ENCODE measurements around the gene MBOAT1.

- TF ChIP-seq POLR2AphosphoS5 (IDR thresholded peaks at IDR 0.05; ENCODE audit: low read depth, low read length): peak; percentile 41; the same call in 1 of the 2 replicates
- TF ChIP-seq TAF1 (IDR thresholded peaks at IDR 0.05; ENCODE audit: borderline replicate concordance, insufficient read depth, low read length): no peak
- no peak for TF ChIP-seq REST (IDR thresholded peaks at IDR 0.05; ENCODE audit: insufficient read depth in 1 of 2, low read depth in 2 of 2, low read length in 2 of 2)
- peak; percentile 28; the same call in 1 of the 2 replicates for TF ChIP-seq SIN3A (IDR thresholded peaks at IDR 0.05; ENCODE audit: borderline replicate concordance, insufficient read depth, low read length)
These were observed 980 bp downstream of the MBOAT1 start for GRCh38 chr6:20211037-20211940.
